Activated CD4-positive, alpha-beta T cell treated with anti-CD3 and anti-CD28 coated beads, Interleukin-10, Interleukin-2, amounts not matched to agents 100 ng/mL and 50 ng/mL, durations not matched to agents 16 hours and 8 hours (primary cell): ENCODE results near the gene RAET1G.
"Not testable (repeated sequence)": the region's sequence is repeated elsewhere in the genome, so short reads cannot be mapped to it uniquely, and the experiment has no call there.

Experiments used
- DNase-seq: peaks from one replicate; pipeline ENCODE4 v3.0.0-alpha.2; 2020

The RAET1G gene

GRCh38 chr6:149953390-149953789 lies 30.5 kb upstream of the RAET1G start:
- DNase-seq = not testable (repeated sequence)

DNA sequence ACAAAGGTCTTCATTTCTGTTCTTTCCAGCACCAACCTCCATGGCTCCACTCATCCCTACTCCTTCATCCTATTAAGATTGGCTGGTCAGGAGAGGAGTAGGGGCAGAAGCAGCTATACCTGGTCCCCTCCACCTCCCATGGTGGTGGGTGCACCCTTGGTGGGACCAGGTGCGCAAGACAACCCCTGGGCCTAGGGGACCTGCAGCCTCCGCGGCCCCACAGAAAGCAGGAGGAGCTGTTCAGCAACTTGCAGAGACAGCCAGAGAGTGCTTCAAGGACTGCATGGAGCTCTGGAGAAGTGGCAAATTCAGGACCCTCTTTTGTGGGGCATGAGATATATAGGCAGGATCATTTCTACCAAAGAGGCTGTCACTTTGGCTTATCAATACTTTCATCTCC lies 28.7 kb upstream of the RAET1G start:
- no peak for DNase-seq

DNA sequence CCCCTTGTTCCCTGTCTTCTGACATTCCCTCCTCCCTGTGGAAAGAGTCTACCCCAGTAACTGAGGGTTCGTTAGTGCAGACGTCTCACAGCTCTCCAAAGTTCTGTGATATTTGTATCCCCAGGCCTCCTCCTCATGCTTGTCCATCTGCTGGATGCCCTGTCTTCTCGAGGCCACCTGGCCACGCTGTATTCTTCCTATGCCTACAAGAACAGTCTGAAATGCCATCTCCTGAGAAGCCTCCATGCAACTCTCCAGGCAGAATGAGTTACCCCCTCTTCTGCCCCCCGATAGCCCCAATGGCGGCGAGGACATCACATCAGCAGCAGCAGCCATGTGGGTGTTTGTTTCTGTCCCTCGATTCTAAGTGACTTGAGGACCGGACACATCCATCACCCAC lies 28.2 kb upstream of the RAET1G start:
- DNase-seq = no peak

DNA sequence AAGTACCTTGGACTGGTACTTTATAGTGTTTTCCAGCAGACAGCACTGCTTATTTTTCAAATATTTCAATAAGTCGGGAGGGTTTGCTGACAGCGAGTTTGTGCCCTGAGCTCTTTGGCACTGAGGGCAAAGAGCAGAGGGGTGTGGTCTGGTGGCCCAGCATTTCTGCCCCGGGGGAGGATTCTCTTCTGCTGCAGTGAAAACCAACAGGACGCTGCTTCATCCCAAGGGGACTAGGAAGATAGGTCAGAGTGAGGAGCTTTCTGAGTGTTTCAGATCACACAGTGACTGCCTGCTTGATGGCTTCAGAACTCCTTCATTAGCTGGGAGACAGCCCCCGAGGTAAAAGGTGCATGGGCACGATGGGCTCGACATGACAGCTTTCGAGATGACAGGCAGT lies 27.5 kb upstream of the RAET1G start:
- DNase-seq = no peak

- no peak for DNase-seq
Measured at GRCh38 chr6:149948616-149949015, 25.7 kb upstream of the RAET1G start.

DNA sequence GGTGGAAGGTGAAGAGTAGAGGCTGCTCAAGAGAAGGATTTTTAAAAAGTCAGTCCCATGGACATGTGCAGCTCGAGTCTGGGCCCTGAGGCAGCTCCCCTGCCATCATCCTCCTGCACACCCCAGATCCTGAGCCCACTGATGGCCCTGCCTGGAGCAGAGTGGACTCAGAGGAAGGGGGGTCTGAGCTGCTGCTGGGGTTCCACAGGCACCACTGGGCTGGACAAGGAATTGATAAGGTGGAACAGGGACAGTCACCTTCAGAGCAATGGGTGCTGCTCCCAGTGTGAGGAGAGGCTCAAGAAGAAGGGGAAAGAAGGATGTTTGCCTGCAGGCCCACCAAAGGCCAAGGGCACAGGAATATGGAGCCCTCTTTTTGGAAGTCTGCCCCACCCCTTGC lies 25.1 kb upstream of the RAET1G start:
- no peak for DNase-seq

- DNase-seq = not testable (repeated sequence)
Measured at GRCh38 chr6:149947533-149947932, 24.6 kb upstream of the RAET1G start.

DNA sequence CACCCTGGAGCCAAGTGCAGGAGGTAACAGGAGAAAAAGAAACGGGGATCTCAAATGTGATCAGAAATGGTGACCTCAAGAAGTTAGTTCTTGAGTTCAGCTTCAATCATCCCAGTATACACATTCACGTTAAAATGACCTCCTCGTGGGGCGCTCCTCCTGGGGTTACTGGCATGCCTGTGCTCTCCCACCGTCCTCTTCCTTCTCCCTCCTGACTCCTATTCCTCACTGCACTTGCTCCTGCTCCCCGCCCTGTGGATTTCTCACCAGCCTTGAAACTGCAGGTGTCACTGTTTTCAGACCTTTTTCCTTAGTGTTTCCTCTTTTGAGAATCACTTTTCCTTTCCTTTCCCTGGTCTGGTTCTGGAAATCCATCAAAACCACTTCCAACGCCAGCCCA lies 23.7 kb upstream of the RAET1G start:
- not testable (repeated sequence) for DNase-seq

- DNase-seq = not testable (repeated sequence)
Measured at GRCh38 chr6:149945276-149945675, 22.4 kb upstream of the RAET1G start.

GRCh38 chr6:149943321-149943720 lies 20.4 kb upstream of the RAET1G start:
- DNase-seq = not testable (repeated sequence)

DNA sequence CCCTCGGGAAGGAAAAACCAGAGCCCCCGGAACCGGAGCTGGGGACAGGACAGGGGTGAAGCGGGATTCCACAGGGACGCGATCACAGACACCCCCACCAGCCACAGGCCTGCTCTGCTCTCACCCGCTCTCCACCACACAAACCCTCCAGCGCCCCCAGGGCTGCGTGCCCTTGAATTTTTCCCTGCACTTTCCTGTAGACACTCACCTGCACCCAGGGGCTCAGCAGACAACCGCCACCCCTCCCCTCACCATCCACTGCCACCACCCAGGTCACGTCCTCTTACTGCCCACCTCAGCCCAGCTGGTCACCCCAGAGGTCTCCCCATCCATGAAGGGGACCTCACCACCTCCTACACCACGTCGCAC lies 19.5 kb upstream of the RAET1G start:
- DNase-seq = no peak

- peak; percentile 88 for DNase-seq
Measured at GRCh38 chr6:149941583-149942460, 18.9 kb upstream of the RAET1G start, which contains the start of gene ULBP2. ULBP2 (plus strand) TSS chr6:149942014; CDS start chr6:149942073, 59 bp downstream.

DNA sequence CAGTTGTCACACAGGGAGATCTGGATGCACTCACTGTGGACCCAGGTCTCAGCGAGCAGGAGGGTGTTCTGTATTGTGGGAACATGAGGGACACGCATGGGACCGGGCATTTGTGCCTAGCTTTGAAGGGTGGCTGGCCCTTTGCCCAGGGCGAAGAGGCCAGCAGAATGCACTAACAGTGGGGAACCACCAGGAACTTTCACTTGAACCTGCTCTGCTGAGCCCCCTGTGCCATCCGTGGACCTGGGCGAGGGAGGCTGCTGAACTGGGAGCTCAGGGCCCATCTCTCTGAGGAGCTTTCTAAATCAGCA lies 17.7 kb upstream of the RAET1G start:
- no peak for DNase-seq

- DNase-seq = no peak
Measured at GRCh38 chr6:149939909-149940671, 17.2 kb upstream of the RAET1G start.

- no peak for DNase-seq
Measured at GRCh38 chr6:149939356-149939648, 16.4 kb upstream of the RAET1G start.

- peak; percentile 66 for DNase-seq
Measured at GRCh38 chr6:149938571-149939355, 15.8 kb upstream of the RAET1G start.

- not testable (repeated sequence) for DNase-seq
Measured at GRCh38 chr6:149938013-149938570, 15.2 kb upstream of the RAET1G start.

GRCh38 chr6:149936743-149937142 lies 13.8 kb upstream of the RAET1G start:
- DNase-seq = no peak

GRCh38 chr6:149935668-149936067 lies 12.7 kb upstream of the RAET1G start:
- no peak for DNase-seq

- no peak for DNase-seq
Measured at GRCh38 chr6:149935246-149935645, 12.3 kb upstream of the RAET1G start.

DNA sequence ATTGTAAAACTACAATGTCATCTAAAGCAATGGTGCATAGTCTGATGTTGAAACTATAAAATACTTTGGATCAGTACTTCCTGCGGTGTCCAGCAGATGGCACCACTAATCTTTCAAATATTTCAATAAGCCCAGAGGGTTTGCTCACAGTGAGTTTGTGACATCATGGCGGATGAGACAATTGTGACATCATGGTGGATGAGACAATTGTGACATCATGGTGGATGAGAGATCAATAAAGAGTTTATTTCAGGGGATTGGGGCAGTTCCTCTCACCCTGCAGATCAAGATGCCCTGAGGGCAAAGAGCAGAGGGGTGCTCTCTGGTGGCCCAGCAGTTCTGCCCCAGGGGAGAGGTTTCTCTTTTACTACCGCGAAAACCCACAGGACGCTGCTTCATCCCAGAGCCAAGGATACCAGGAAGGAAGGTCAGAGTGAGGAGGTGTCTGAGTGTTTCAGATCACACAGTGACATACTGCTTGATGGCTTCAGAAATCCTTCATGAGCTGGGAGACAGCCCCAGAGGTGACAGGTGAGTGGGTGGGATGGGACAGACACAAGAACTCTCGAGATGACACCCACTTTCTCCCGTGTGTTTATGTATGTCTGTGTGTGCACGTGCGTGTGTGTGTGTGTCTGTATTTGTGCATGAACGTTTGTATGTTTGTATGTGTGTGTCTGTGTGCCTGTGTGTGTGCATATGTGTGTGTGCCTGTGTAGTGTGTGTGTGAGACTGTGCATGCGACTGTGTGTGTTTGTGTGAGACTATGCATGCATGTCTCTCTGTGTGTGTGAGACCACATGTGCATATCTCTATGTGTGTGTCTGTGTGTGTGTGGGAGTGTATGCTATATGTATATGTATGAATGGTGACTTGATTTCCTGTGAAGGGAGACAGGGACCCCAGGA lies 11.6 kb upstream of the RAET1G start:
- DNase-seq = peak; percentile 75

- no peak for DNase-seq
Measured at GRCh38 chr6:149933461-149933860, 10.5 kb upstream of the RAET1G start.
